Lower lobe of right lung (tissue), 2 donors: ENCODE results near the gene DHRS4L2. TPM values are rescaled to one million over a fixed set of nuclear protein-coding genes. Genes with fewer than 3 reads are reported as not detected.
"Not testable (repeated sequence)": the region's sequence is repeated elsewhere in the genome, so short reads cannot be mapped to it uniquely, and the experiment has no call there.

Experiments
- ATAC-seq, 2 donors: fragments of 200-7000 bp; cut with Tn5 transposase; one replicate each; pipeline ENCODE4 v1.9.1; 2020 to 2022; ENCODE audit warnings: mild to moderate bottlenecking in 2 of 2, moderate library complexity in 2 of 2
- DNase-seq: peaks from one replicate; pipeline ENCODE4 v3.0.0-alpha.2; 2020
- H3K27ac ChIP-seq: fragments of 200-600 bp; one replicate; pipeline ENCODE4 v1.8.0; 2022
- H3K27me3 ChIP-seq: fragments of 200-600 bp; one replicate; pipeline ENCODE4 v1.8.0; 2022; ENCODE audit warnings: low read depth
- H3K36me3 ChIP-seq: fragments of 200-600 bp; one replicate; pipeline ENCODE4 v1.8.0; 2022; ENCODE audit warnings: mild to moderate bottlenecking
- H3K4me1 ChIP-seq: fragments of 200-600 bp; one replicate; pipeline ENCODE4 v1.8.0; 2022
- H3K4me3 ChIP-seq: fragments of 200-600 bp; one replicate; pipeline ENCODE4 v1.8.0; 2022; ENCODE audit warnings: mild to moderate bottlenecking
- H3K9me3 ChIP-seq: fragments of 200-600 bp; one replicate; pipeline ENCODE4 v1.8.0; 2022
- intact Hi-C: fragments of 100-400 bp; cut with DNase I; formaldehyde crosslinking; loops from one replicate; pipeline ENCODE4 v1.11.0; 2022
- total RNA-seq: library from RNA; stranded (reverse); fragmentation: NEBNext Ultra II Directional; extraction: Animal tissue kit (Norgen Biotek cat#: 25700); gene quantifications from one replicate; pipeline ENCODE4 v1.2.1, GENCODE V29; 2021
- TF ChIP-seq, protein P1 (sequence below): fragments of 200-600 bp; IDR thresholded peaks from one replicate; pipeline ENCODE4 v1.8.0; 2022; ENCODE audit warnings: antibody characterized with exemption, mild to moderate bottlenecking
- donor health status: DM: no; HTN: yes; CAD: no; lungs with severe emphysema.

Gene DHRS4L2
- total RNA-seq, 1 donor from 2014 or later: 19.4 TPM

DNA sequence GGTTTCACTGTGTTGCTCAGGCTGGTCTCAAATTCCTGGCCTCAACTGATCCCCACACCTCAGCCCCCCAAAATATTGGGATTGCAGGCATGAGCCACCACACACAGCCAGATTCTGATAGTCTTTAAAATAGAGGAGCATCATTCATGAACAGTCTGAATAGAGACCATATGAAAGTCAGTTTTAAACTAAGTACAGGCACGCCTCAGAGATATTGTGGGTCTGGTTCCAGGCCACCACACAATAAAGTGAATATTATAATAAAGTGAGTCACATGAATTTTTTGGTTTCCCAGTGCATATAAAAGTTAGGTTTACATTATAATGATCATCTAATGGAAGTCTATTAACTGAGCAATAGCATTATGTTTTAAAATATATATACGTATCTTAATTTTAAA lies 27.0 kb upstream of the DHRS4L2 start:
- DNase-seq, H3K4me3 ChIP-seq, H3K27me3 ChIP-seq, H3K27ac ChIP-seq, ATAC-seq, H3K36me3 ChIP-seq, H3K9me3 ChIP-seq, intact Hi-C loops, H3K4me1 ChIP-seq: not testable (repeated sequence)

DNA sequence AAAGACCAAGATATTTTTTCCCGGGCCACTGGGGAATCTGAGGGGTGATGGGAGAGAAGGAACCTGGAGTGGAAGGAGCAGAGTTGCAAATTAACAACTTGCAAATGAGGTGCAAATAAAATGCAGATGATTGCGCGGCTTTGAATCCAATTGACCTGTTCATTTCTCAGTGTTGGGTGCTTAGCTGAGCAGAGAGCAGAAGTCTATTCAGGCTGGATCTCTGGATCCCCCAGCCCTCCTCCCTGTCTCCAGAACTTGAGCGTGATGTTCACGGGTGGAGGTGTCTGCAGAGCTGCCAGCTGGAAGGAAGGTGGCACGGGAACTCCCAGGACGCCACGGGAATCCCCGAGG lies 19.6 kb upstream of the DHRS4L2 start:
- H3K27ac ChIP-seq, ATAC-seq, H3K27me3 ChIP-seq, H3K9me3 ChIP-seq, DNase-seq, H3K36me3 ChIP-seq, H3K4me3 ChIP-seq, intact Hi-C loops, H3K4me1 ChIP-seq: not testable (repeated sequence)

DNA sequence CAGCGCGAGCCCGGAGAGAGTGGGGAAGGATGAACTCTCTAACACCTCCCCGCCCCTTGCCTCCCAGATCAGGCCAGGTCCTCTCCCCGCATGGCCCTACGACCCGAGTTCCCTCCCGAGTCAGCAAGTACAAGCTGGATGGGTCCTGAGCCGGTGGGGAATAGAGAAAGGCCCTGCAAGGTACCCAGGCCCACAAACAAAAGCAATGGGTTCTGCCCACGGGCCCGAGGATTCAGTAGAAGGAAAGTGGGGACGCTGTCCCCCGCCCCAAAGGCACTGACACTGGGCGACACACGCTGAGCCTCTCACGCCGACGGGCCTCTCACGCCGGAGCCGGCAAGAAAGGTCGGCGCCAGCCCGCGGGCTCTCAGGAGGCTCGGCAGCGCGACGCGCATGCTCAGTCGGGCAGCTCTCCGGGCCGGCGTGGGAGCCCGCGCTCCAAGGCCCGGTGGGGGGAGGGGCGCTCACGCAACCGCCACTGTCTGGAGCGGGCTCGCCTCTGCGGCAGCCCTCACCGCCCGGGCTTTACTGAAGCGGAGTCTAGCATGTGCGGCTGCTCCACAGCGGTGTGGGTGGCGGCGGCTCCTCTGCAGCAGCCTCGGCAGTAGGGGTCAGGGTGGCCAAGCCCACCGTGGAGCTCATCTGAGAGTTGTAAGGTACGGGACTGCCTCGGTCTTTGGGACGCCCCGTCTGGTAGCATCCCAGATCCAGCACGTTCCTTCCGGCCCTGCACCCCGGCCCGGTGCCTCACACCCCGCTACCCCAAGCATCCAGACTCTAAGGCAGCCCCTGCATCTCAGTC lies 19.0 kb upstream of the DHRS4L2 start:
- peak; percentile 63 for DNase-seq
- H3K27me3 ChIP-seq, H3K9me3 ChIP-seq, intact Hi-C loops, H3K4me1 ChIP-seq, H3K36me3 ChIP-seq, H3K27ac ChIP-seq: not testable (repeated sequence)
- peak overlapping the region; percentile 50 for H3K4me3 ChIP-seq
- peak; percentile 90 to 95 for ATAC-seq

DNA sequence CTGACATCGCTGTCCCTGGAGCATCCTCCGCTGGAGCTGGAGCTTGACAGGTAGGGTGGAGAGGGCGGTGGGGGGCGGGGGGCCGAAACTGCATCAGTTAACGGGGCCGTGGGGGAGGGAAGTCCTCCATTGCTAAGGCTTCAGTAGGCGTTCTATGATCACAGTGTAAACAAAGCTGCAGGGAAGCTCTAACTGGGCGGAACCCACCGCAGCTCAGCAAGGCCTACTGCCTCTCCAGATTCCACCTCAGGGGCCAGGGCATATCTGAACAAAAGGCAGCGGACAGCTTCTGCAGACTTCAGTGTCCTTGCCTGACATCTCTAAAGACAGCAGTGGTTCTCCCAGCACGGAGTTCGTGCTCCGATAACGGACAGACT lies 18.5 kb upstream of the DHRS4L2 start:
- H3K9me3 ChIP-seq, H3K36me3 ChIP-seq, intact Hi-C loops, H3K27me3 ChIP-seq, H3K4me1 ChIP-seq, DNase-seq, H3K27ac ChIP-seq: not testable (repeated sequence)
- peak overlapping the region; percentile 50 for H3K4me3 ChIP-seq
- ATAC-seq: peak; percentile 7

DNA sequence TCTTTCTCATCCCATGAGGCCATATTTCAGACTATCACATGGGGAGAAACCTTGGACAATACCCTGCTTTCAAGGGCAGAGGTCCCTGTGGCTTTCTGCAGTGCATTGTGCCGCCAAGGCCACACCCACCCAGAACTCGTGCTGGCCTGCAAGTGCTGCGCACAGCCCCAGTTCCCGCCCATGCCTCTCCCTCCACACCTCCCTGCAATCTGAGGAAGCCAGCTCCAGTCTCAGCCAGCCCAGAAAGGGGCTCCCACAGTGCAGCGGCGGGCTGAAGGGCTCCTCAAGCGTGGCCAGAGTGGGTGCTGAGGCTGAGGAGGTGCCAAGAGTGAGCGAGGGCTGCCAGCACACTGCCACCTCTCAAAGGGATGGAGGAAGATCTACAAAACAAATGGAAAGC lies 15.6 kb upstream of the DHRS4L2 start:
- H3K4me3 ChIP-seq, H3K27ac ChIP-seq, H3K4me1 ChIP-seq, H3K27me3 ChIP-seq, intact Hi-C loops, H3K36me3 ChIP-seq, H3K9me3 ChIP-seq: not testable (repeated sequence)
- ATAC-seq (peak in 1 of 2 donors; percentile 63), DNase-seq (peak; percentile 79)

DNA sequence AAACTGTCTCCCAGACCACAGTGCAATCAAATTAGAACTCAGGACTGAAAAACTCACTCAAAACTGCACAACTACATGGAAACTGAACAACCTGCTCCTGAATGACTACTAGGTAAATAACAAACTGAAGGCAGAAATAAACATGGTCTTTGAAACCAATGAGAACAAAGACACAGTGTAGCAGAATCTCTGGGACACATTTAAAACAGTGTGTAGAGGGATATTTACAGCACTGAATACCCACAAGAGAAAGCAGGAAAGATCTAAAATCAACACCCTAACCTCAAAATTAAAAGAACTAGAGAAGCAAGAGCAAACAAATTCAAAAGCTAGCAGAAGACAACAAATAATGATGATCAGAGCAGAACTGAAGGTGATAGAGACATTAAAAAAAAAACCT lies 14.7 kb upstream of the DHRS4L2 start:
- DNase-seq, intact Hi-C loops, ATAC-seq, H3K36me3 ChIP-seq, H3K27ac ChIP-seq, H3K27me3 ChIP-seq, H3K4me1 ChIP-seq, H3K9me3 ChIP-seq, H3K4me3 ChIP-seq: not testable (repeated sequence)

DNA sequence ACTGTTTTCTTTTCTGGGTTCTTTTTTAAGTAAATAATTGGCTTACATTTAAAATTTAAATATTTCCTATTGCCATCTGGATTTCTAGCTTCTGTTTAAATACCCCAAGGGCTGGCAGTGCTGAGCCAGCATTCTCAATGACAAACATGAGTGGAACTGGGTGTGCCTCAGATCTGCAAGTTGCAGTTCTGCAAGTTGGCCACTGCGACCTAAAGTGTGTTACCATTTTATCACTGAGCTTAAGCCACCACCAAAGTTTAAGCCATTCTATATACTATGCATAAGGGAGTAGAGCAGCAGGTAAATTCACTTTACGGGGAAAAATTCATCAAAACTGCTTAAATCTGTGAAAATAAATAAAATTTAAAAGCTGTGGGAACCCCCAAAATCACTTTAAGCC lies 11.5 kb upstream of the DHRS4L2 start:
- peak; percentile 41 to 66 for ATAC-seq
- H3K27me3 ChIP-seq, H3K4me1 ChIP-seq, H3K4me3 ChIP-seq, H3K27ac ChIP-seq, intact Hi-C loops, H3K36me3 ChIP-seq, DNase-seq, H3K9me3 ChIP-seq: not testable (repeated sequence)
- TF ChIP-seq, protein P1, sequence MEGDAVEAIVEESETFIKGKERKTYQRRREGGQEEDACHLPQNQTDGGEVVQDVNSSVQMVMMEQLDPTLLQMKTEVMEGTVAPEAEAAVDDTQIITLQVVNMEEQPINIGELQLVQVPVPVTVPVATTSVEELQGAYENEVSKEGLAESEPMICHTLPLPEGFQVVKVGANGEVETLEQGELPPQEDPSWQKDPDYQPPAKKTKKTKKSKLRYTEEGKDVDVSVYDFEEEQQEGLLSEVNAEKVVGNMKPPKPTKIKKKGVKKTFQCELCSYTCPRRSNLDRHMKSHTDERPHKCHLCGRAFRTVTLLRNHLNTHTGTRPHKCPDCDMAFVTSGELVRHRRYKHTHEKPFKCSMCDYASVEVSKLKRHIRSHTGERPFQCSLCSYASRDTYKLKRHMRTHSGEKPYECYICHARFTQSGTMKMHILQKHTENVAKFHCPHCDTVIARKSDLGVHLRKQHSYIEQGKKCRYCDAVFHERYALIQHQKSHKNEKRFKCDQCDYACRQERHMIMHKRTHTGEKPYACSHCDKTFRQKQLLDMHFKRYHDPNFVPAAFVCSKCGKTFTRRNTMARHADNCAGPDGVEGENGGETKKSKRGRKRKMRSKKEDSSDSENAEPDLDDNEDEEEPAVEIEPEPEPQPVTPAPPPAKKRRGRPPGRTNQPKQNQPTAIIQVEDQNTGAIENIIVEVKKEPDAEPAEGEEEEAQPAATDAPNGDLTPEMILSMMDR: peak; percentile 33

DNA sequence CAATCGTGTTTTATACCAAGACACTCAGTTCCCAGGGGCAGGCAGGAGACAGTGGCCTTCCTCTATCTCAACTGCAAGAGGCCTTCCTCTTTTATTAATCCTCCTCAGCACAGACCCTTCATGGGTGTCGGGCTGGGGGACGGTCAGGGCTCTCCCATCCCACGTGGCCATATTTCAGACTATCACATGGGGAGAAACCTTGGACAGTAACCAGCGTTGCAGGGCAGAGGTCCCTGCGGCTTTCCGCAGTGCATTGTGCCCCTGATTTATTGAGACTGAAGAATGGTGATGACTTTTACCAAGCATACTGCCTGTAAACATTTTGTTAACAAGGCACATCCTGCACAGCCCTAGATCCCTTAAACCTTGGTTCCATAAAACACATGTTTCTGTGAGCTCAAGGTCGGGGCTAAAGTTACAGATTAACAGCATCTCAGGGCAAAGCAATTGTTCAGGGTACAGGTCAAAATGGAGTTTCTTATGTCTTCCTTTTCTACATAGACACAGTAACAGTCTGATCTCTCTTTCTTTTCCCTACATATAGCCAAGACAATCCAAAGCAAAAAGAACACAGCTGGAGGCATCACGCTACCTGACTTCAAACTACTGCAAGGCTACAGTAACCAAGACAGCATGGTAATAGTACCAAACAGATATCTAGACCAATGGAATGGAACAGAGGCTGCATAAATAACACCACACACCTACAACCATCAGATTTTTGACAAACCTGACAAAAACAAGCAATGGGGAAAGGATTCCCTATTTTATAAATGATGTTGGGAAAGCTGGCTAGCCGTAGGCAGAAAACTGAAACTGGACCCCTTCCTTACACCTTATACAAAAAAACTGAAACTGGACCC lies 6.5 kb upstream of the DHRS4L2 start:
- intact Hi-C loops, H3K36me3 ChIP-seq, H3K27me3 ChIP-seq, H3K9me3 ChIP-seq, H3K4me3 ChIP-seq, DNase-seq, ATAC-seq, H3K27ac ChIP-seq: not testable (repeated sequence)
- peaks cover 17% of the 10 kb centered on the region for H3K4me1 ChIP-seq
